GM19395 (cell line): Measurements from ENCODE around the gene DNMT3L.

Experiments used
- ATAC-seq: cut with Tn5 transposase; IDR thresholded peaks from one replicate; pipeline ENCODE4 v1.9.1; 2021; ENCODE audit warnings: mild to moderate bottlenecking, moderate library complexity; ENCODE audit not compliant: unreplicated experiment

The DNMT3L gene

GRCh38 chr21:44279354-44280260 is 17.9 kb upstream of the DNMT3L start:
- no peak for ATAC-seq

- no peak for ATAC-seq
Measured at GRCh38 chr21:44275041-44275440, 13.3 kb upstream of the DNMT3L start.

GRCh38 chr21:44273046-44273445 is 11.3 kb upstream of the DNMT3L start:
- no peak for ATAC-seq

GRCh38 chr21:44272284-44272858 is 10.7 kb upstream of the DNMT3L start:
- no peak for ATAC-seq

GRCh38 chr21:44271558-44272283 is 10.0 kb upstream of the DNMT3L start:
- no peak for ATAC-seq

GRCh38 chr21:44269090-44269489 is 7.4 kb upstream of the DNMT3L start:
- no peak for ATAC-seq

- ATAC-seq: no peak
Measured at GRCh38 chr21:44267655-44268142, 6.0 kb upstream of the DNMT3L start.

- ATAC-seq: no peak
Measured at GRCh38 chr21:44265734-44266270, 4.1 kb upstream of the DNMT3L start.

GRCh38 chr21:44263768-44264167 is 2.1 kb upstream of the DNMT3L start:
- no peak for ATAC-seq

- no peak for ATAC-seq
Measured at GRCh38 chr21:44263221-44263760, 1.6 kb upstream of the DNMT3L start.

- ATAC-seq: no peak
Measured at GRCh38 chr21:44262338-44263056, 800 bp upstream of the DNMT3L start.

- no peak for ATAC-seq
Measured at GRCh38 chr21:44260791-44261631, 686 bp downstream of the DNMT3L start.

GRCh38 chr21:44260066-44260465 is 1.6 kb downstream of the DNMT3L start:
- no peak for ATAC-seq

GRCh38 chr21:44259082-44259705 is 2.5 kb downstream of the DNMT3L start:
- no peak for ATAC-seq

GRCh38 chr21:44258056-44258725 is 3.5 kb downstream of the DNMT3L start:
- ATAC-seq: no peak

- no peak for ATAC-seq
Measured at GRCh38 chr21:44255511-44255981, 6.2 kb downstream of the DNMT3L start.

- no peak for ATAC-seq
Measured at GRCh38 chr21:44253832-44254710, 7.6 kb downstream of the DNMT3L start.
